Measurements from ENCODE around the gene VWA7. TPM values are rescaled to one million over a fixed set of nuclear protein-coding genes. Genes with fewer than 3 reads are reported as not detected.

VWA7 gene
- polyA plus RNA-seq, 4 donors: 1.5 to 11.1 (median 5.5) TPM

DNA sequence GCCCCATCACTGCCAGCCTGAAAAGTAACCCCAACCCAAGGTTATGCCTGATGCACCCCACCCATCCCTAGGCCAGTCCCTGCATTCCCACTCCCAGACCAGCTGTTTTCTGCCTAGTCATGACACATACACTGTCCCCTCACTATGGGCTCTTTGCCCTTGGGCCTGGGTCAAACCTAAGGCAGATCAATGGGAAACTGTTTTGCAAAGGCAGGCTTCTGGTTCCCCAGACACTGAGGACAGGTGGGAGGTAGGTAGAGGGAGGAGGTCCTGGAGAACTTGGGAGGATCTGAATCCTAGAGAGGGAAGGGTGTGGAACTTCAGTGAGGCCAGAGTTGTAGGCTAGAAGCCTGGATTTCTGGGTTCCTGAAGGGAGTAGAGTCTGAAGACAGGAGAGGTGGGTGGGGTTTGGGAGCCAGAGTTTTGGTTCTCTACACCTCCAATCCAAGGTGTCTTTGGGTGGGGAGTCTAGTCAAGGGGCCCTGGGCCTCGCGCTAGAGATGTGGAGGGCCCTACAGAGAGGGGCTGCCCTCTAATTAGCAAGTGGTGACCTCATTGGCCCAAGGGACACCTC lies 42.8 kb downstream of the VWA7 start:
- no peak for DNase-seq (ENCODE audit: low read depth in 4 of 4, low spot score in 3 of 4)

- DNase-seq (ENCODE audit: low read depth in 4 of 4, low spot score in 3 of 4): no peak
These were observed 43.4 kb downstream of the VWA7 start for GRCh38 chr6:31733734-31734133.

DNA sequence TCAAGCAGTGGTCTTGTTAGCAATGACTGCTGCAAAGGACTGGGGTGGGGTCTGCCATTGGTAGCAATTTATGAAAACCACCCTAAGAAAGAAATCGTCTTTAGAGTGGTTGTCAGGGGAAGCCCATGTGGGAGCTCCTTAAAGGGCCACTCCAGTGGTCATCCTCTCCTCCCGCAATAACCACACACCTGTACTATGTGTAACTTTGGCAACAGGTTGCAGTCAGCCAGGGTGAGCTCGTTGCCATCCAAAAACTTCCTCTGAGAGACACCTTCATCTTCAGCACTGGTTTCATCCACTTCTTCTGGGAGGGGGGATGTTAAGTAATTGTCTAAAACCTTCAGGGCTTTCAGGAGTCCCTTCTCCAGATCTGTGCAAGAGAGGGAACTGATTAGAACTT lies 45.1 kb downstream of the VWA7 start:
- no peak for DNase-seq (ENCODE audit: low read depth in 4 of 4, low spot score in 3 of 4)

DNA sequence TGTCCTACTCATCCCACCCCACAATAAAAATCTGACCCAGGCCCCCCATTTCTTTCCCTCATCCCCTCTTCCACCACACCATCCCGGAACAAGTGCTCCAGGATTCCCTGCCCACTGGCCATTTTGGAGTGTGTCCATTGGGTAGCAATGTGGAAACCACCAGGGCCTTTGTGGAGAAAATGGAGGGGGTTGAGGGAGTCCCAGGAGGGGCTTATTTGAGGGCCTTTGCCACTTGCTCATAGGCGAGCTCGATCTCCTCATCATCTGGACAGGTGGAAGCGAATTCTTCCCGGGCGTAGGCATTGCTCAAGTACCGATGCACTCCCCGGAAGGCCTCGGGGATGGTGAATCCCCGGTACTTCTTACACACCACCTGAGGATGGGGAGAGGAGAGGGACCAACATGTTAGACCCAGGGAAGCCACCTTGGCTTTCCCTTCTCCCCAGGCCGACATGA lies 46.5 kb downstream of the VWA7 start:
- DNase-seq (ENCODE audit: low read depth in 4 of 4, low spot score in 3 of 4): no peak

- peak in 3 of 4 donors; percentile 82 to 87 (median 85) for DNase-seq (ENCODE audit: low read depth in 4 of 4, low spot score in 3 of 4)
These were observed 47.0 kb downstream of the VWA7 start for GRCh38 chr6:31729979-31730630.

DNA sequence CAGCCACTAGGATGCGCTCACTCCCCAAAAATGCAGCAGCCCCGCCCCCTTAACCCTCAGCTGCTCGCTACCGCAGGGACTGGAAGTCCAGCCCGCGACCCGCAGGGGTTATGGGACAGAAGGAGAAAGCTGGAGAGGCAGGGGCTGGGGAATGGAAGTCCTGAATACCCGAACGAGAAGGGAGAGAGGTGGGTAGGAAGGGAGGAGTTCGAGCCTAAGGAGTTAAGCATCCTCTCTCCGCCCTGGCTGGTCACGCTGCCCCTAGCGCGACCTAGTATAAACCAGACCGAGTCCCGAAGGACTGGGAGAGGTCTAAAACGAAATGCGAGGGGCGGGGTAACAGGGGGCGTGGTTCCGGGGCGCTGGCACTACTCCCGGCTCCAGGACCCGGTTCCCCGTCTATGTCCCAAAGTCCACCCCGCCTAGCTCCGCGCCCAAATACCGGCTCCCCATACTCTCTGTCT lies 47.6 kb downstream of the VWA7 start:
- DNase-seq (ENCODE audit: low read depth in 4 of 4, low spot score in 3 of 4): peak in 3 of 4 donors; percentile 85 to 89 (median 87)

- no peak for DNase-seq (ENCODE audit: low read depth in 4 of 4, low spot score in 3 of 4)
These were observed 48.2 kb downstream of the VWA7 start, which contains the start of gene DDAH2 for GRCh38 chr6:31728767-31729514. Gene DDAH2, minus strand, starts transcription at chr6:31729299. Its CDS starts 138 bp downstream, at chr6:31729161.

DNA sequence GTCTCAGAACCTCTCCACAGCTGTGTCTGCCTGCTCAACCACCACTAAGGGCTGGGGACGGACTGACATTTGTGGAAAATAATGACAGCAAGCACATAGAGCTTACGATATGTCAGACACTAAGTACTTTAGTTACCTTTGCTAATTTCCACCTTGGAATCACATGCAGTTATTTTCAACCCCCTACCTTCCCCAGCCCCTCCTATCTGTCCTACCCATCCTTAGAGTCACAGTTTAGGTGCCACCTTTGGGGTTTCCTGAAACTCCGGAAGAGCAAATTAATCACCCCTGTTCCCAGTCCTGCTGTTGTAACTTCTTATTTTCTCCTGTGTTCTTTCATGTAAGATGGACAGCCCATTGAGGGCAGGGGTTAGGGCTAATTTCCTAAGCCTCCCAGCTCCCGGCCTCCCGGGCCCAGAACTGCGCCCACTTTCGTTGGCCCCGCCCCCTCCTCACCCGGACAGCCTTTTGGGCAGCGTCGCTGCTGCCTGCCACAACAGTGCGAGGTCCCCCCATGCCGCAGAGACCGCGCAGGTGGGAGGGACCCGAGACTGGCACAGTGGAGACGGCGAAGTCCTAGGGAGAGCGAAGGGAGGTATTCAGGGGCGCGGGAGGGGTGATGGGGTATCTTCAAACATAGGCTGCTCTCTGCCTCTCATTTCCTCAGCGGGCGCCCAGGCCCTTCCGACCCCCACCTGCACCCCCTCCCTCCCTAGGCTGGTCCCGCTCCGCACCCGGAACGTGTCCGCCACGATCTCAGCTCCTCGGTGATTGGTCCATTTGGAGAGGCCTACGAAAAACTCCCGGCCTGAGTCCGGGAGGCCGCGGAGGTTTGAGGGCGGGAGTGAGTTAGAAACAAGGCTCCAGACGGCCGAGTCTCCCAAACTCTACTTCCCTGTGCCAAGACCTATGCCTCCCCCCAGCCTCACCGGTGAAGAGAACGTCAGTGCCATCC lies 49.1 kb downstream of the VWA7 start:
- no peak for DNase-seq (ENCODE audit: low read depth in 4 of 4, low spot score in 3 of 4)

- DNase-seq (ENCODE audit: low read depth in 4 of 4, low spot score in 3 of 4): no peak
These were observed 50.0 kb downstream of the VWA7 start for GRCh38 chr6:31727034-31727716.

- no peak for DNase-seq (ENCODE audit: low read depth in 4 of 4, low spot score in 3 of 4)
These were observed 51.4 kb downstream of the VWA7 start for GRCh38 chr6:31725502-31726350.

DNA sequence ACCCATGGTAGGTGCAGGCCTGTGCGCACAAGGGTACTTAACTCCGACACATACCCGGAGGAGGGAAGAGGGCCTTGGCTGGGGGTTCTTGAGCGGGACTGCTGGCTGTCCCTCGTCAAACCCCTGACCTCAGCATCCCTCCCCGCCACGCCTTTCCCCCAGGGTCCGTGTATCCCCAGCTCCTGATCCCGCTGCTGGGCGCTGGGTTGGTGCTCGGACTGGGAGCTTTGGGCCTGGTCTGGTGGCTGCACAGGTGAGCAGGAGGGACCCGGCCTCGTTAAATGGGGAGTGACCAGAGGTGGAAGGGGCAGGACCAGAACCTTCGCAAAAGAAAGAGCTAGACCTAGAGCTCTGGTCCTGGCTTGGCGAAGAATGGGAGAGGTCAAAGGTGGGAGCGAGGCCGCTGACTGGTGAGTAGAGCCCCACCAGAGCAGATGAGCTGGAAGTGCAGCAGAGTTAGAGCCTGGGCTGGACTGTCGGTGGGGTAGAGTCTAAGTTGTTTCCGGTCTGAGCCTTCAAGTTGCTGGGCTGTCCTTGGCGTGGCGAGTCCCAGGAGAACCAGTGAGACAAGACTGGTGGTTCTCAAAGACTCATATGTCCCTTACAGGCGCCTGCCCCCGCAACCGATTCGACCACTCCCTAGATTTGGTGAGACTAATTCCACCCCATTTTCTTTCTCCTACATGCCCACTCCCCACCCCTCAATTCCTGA lies 53.0 kb downstream of the VWA7 start:
- DNase-seq (ENCODE audit: low read depth in 4 of 4, low spot score in 3 of 4): no peak

GRCh38 chr6:31723245-31723979 lies 53.7 kb downstream of the VWA7 start, which contains the start of gene MPIG6B:
Gene MPIG6B, plus strand, starts transcription at chr6:31723373. Its CDS starts 11 bp downstream, at chr6:31723384.
- no peak for DNase-seq (ENCODE audit: low read depth in 4 of 4, low spot score in 3 of 4)

DNA sequence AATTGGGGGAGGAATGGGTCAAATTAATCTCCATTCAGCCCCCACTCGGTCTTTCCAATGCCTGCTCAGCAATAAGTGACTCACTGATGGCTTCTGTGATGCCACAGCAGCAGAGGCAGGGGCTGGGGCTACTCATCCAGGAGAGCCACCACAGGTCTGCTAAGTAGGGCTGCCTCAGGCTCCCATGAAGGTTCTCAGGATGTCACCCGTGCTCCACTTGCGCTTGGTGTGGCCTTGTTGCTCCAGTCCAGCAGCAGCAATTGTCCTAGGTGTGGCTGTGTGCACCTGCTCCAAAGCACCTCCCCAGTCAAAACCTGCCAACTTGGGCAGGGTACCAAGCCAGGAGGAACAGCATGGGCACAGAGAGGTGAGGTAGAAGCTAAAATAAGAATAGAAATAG lies 55.0 kb downstream of the VWA7 start:
- no peak for DNase-seq (ENCODE audit: low read depth in 4 of 4, low spot score in 3 of 4)

- no peak for DNase-seq (ENCODE audit: low read depth in 4 of 4, low spot score in 3 of 4)
These were observed 55.6 kb downstream of the VWA7 start, which contains the start of gene LY6G6C for GRCh38 chr6:31721351-31722020. Gene LY6G6C, minus strand, starts transcription at chr6:31721746. Its CDS starts 67 bp downstream, at chr6:31721679.

GRCh38 chr6:31720196-31720770 lies 56.8 kb downstream of the VWA7 start:
- DNase-seq (ENCODE audit: low read depth in 4 of 4, low spot score in 3 of 4): no peak

GRCh38 chr6:31719001-31719400 lies 58.1 kb downstream of the VWA7 start:
- no peak for DNase-seq (ENCODE audit: low read depth in 4 of 4, low spot score in 3 of 4)

Measured in left renal pelvis (tissue), 4 donors.